Heart right ventricle (tissue), 16 donors: Measurements from ENCODE around the gene RP2. TPM values are rescaled to one million over a fixed set of nuclear protein-coding genes. Genes with fewer than 3 reads are reported as not detected.
A peak's percentile ranks its signal among the peaks of the same experiment; 100 is the strongest.

ENCODE experiments used
- ATAC-seq, 8 donors: fragments of 200-7000 bp; cut with Tn5 transposase; one replicate each; pipeline ENCODE4 v1.9.1; 2020; ENCODE audit warnings: mild to moderate bottlenecking in 8 of 8, moderate library complexity in 8 of 8, moderate number of reproducible peaks in 1 of 8
- DNase-seq, 2 donors: peaks; one replicate each; pipeline ENCODE4 v3.0.0-alpha.2; 2020
- H3K27ac ChIP-seq, 10 donors: fragments of 200-600 bp; sonication (generic) in 2 of 10; one replicate each; pipeline versions ENCODE4 v1.5.0 to v1.8.0; 2020 to 2022; ENCODE audit warnings: mild to moderate bottlenecking in 3 of 10
- H3K27me3 ChIP-seq, 7 donors: fragments of 200-600 bp; one replicate each; pipeline ENCODE4 v1.8.0; 2021 to 2022; ENCODE audit warnings: mild to moderate bottlenecking in 2 of 7
- H3K36me3 ChIP-seq, 9 donors: fragments of 200-600 bp; sonication (generic) in 1 of 9; one replicate each; pipeline versions ENCODE4 v1.5.0 to v1.8.0; 2020 to 2022; ENCODE audit warnings: mild to moderate bottlenecking in 2 of 9
- H3K4me1 ChIP-seq, 9 donors: fragments of 200-600 bp; sonication (generic) in 1 of 9; one replicate each; pipeline versions ENCODE4 v1.5.0 to v1.8.0; 2020 to 2022; ENCODE audit warnings: mild to moderate bottlenecking in 4 of 9
- H3K4me3 ChIP-seq, 10 donors: fragments of 200-600 bp; sonication (generic) in 2 of 10; one replicate each; pipeline versions ENCODE4 v1.5.0 to v1.8.0; 2020 to 2022; ENCODE audit warnings: mild to moderate bottlenecking in 7 of 10, moderate library complexity in 2 of 10
- H3K9me3 ChIP-seq, 11 donors: fragments of 200-600 bp in 10 of 11; sonication (generic) in 2 of 11; one replicate each; pipeline versions ENCODE4 v1.5.0 to v1.8.0; 2013 to 2022; ENCODE audit warnings: mild to moderate bottlenecking in 2 of 11, control low read depth in 1 of 11, moderate library complexity in 1 of 11
- CTCF ChIP-seq, 9 donors: fragments of 200-600 bp; sonication (generic) in 2 of 9; IDR thresholded peaks; one replicate each; pipeline versions ENCODE4 v1.5.0 to v1.8.0; 2021 to 2022; ENCODE audit warnings: antibody characterized with exemption in 9 of 9, mild to moderate bottlenecking in 5 of 9, moderate library complexity in 1 of 9
- WGBS, 2 donors: extraction: QIAGEN DNeasy Blood & Tissue Kit; methylation state at CpG; one replicate each; pipeline ENCODE4 v1.1.7; 2013; ENCODE audit warnings: inconsistent platforms in 1 of 2; 5-methylcytosine and 5-hydroxymethylcytosine counted together
- intact Hi-C, 10 donors: fragments of 100-400 bp; cut with DNase I; formaldehyde crosslinking; loops; one replicate each; pipeline versions ENCODE4 v1.11.1 to v1.14.2; 2022
- polyA plus RNA-seq, 2 donors: library from polyadenylated mRNA; stranded (reverse); fragments of 200-250 nt; gene quantifications; one replicate each; pipeline ENCODE4 v1.2.3, GENCODE V29; 2013
- total RNA-seq, 10 donors: library from RNA; stranded (reverse); fragmentation: NEBNext Ultra II Directional in 3 of 10; extraction: Animal tissue kit (Norgen Biotek cat#: 25700) in 3 of 10; gene quantifications; one replicate each; pipeline versions ENCODE4 v1.2.1 to v1.2.4, GENCODE V29; 2021 to 2023
- donor health status: Arrhythmogenic right ventricular cardiomyopathy.
- donor health status: ischemic (EF 13 %, LVEDD 7.1; RV severe dilation, severe dysfunction).
- donor health status: healthy with polysubstance abuse.
- donor health status: DM: no; HTN: yes; CAD: no.
- donor health status: DM: no; HTN: no; CAD: no.
- donor health status: ischemic (EF 25% LVEDD 6.9; RV normal size, moderate dysfunction).
- donor health status: ischemic (EF 25% LVEDD 5.7; RV mildly dilated, moderate dysfunction).
- donor health status: healthy.
- donor health status: DM: yes; HTN: yes; CAD: no.
- donor health status: Ischemic cardiomyopathy.
- donor health status: ischemic (EF 35%, LVEDD 5.7; RV mildly dilated, moderate dysfunction).
- donor health status: nonischemic (EF 11% LVEDD 7.7; RV severe dilation, severe dysfunction).
- donor health status: DM: yes; HTN: yes; CAD: no.
- donor health status: PGD.
- donor health status: ischemic (EF 29% LVEDD 5.4; RV normal size, mild dysfunction).
- donor health status: nonischemic (EF 23%, LVEDD 6.1; RV moderate dilation, normal function).

RP2 gene
- total and polyA plus RNA-seq, 12 donors = 2.2 to 5.8 (median 2.9) TPM

DNA sequence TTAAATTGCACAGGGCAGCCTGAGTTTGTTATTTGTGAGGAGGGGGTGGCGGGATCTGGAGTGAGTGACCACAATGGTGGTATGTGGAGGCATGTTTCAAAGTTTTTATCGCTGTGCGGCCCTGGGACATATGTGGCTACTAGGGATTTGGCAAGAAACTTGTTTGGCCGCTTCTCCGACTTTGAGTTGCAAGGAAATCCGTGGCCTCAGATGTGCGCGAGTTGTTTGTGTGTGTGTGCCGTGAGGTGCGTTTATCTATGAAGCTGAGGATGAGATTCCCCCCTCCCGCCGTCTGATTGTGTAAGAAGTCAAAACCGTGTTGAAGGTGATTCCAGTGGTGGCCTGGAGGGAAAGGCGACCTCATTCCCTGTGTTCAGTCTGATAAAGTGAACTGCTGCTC lies 76.8 kb downstream of the RP2 start:
- 1 to 4% methylated on average over 14 of the region's 14 CpGs for WGBS, 2 donors
- ATAC-seq = peak in 2 of 8 donors; percentile 9 to 42
- Histone ChIP-seq H3K36me3 (no peaks in the 10 kb centered on the region), H3K27me3 (peaks cover 0 to 54% (median 0%) of the 10 kb centered on the region in 7 donors), H3K4me1 (peaks cover 0 to 11% (median 3%) of the 10 kb centered on the region in 9 donors), H3K4me3 (peak overlapping the region; percentile 41 to 78 (median 72)), H3K9me3 (peaks cover 0 to 5% (median 0%) of the 10 kb centered on the region in 11 donors), H3K27ac (peak overlapping the region in 8 of 10 donors; percentile 53 to 83 (median 78))
- TF ChIP-seq CTCF (IDR thresholded peaks at IDR 0.05) = no peak
- DNase-seq = no peak
- intact Hi-C loops = loop anchor here in 5 of 10 donors (2.0 to 10.0 kb wide), 3 partner anchors 61 to 64 kb away; no protein-coding TSS in a partner anchor

DNA sequence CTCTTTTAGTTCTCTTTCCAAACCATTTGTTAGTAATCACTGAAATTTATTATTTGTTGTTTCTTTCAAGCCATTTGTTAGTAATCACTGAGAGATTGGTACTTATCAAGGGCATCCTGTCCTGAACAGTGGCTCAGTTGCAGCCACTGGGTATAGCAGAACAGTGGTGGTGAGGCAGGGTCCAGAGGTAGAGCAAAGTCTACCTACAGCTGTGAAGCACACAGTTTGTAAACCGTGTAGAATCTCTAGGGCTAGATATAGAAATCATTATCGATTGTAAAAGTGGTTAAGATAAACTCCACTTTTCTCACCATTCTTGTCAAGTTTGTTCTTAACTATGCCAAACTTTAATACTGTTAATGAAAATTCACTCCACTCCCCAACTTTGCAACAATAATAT lies 79.4 kb downstream of the RP2 start:
- H3K27me3 ChIP-seq = peaks cover 0 to 34% (median 0%) of the 10 kb centered on the region in 7 donors
- 74 to 85% methylated on average over 2 of the region's 2 CpGs for WGBS, 2 donors
- H3K36me3 ChIP-seq = no peaks in the 10 kb centered on the region
- peaks cover 0 to 17% (median 0%) of the 10 kb centered on the region in 11 donors for H3K9me3 ChIP-seq
- peaks cover 0 to 11% (median 3%) of the 10 kb centered on the region in 9 donors for H3K4me1 ChIP-seq
- ATAC-seq = no peak
- TF ChIP-seq CTCF (IDR thresholded peaks at IDR 0.05) = no peak
- H3K27ac ChIP-seq = no peak overlapping the region
- no peak for DNase-seq
- no peak overlapping the region for H3K4me3 ChIP-seq
- intact Hi-C loops = loop anchor here in 1 of 10 donors (10.0 kb wide), 1 partner anchor 59 kb away; no protein-coding TSS in a partner anchor

- no peak for TF ChIP-seq CTCF (IDR thresholded peaks at IDR 0.05)
- Histone ChIP-seq H3K27ac (no peak overlapping the region), H3K4me1 (peaks cover 0 to 11% (median 3%) of the 10 kb centered on the region in 9 donors), H3K4me3 (no peak overlapping the region), H3K9me3 (peaks cover 0 to 17% (median 0%) of the 10 kb centered on the region in 11 donors), H3K27me3 (peaks cover 0 to 34% (median 0%) of the 10 kb centered on the region in 7 donors), H3K36me3 (no peaks in the 10 kb centered on the region)
- DNase-seq (no peak), ATAC-seq (no peak)
- WGBS, 2 donors = 92 to 100% methylated on average over 1 of the region's 1 CpG
- intact Hi-C loops = loop anchor here in 1 of 10 donors (10.0 kb wide), 1 partner anchor 57 kb away; no protein-coding TSS in a partner anchor
Observed at GRCh38 chrX:46917622-46918021, 80.8 kb downstream of the RP2 start.

DNA sequence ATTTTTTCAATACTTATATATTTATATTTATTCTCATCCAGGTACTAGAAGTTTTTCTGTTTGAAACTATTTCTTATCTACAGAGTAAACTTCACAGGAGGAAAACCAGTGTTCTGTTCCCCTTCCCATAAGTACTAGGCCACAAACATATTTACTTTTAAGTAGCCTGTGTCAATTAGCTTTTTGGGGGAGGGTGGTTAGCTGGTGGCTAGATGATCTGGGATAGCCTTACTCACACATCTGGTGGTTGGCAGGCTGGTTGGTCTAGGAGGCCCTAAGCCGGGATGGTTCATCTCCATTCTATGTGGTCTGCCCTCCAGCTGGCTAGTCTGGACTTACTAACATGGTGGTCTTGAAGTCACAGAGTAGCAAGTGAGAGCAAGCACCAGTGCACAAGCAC lies 81.6 kb downstream of the RP2 start:
- Histone ChIP-seq H3K27me3 (peaks cover 0 to 28% (median 0%) of the 10 kb centered on the region in 7 donors), H3K4me1 (peaks cover 0 to 11% (median 3%) of the 10 kb centered on the region in 9 donors), H3K9me3 (peaks cover 0 to 12% (median 0%) of the 10 kb centered on the region in 11 donors), H3K4me3 (no peak overlapping the region), H3K27ac (no peak overlapping the region), H3K36me3 (no peaks in the 10 kb centered on the region)
- no peak for DNase-seq
- intact Hi-C loops = loop anchor here in 1 of 10 donors (10.0 kb wide), 1 partner anchor 56 kb away; no protein-coding TSS in a partner anchor
- ATAC-seq = no peak
- no peak for TF ChIP-seq CTCF (IDR thresholded peaks at IDR 0.05)
- WGBS, 2 donors = 94 to 96% methylated on average over 1 of the region's 1 CpG
